GM19239 (cell line): ENCODE measurements around the gene IL2RA.
"Not testable (repeated sequence)": the region's sequence is repeated elsewhere in the genome, so short reads cannot be mapped to it uniquely, and the experiment has no call there.

Experiments
- DNase-seq: peaks from one replicate; pipeline ENCODE4 v3.0.0; 2011; ENCODE audit warnings: low spot score; ENCODE audit not compliant: insufficient read length
- FAIRE-seq: peaks from 2 replicates; lab custom pipeline; 2011; peaks lifted over from hg19 to GRCh38; lab: Jason Lieb, UNC

The IL2RA gene

DNA sequence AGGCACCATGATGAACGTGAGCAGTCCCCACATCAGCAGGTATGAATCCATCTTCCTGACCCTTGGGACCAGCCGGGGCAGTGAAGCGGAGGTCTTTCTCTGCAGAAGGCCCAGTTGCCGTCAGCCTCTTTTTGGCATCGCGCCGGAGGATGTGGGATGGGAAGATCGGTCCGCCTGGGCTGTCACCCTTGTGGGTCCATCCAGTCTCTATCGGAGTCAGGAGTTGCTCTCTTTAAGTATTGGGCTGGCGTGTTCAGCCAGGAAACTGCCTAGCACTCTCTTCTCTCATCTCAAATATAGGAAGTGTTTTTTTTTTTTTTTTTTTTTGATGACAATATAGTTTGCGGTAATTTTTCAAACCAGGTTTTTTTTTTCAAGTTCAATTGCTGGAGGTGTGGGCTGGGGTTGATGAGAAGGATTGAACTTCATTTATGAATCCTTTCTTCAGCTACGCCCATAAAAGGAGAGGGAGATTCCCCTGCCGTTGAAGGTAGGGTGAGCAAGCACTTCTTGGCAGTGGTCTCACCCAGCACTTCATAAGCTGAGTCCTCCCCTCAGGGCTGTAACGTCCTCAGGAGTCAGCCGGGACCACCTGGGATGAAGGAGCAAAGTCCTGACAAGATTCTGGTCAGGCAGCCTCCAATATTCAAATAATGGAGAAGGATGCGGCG lies at the start of gene IL2RA:
IL2RA (minus strand) TSS at position 267 of the 671 bp plus-strand sequence; CDS start at position 51, 216 bp downstream.
- DNase-seq (no peak), FAIRE-seq (peak; percentile 57)

DNA sequence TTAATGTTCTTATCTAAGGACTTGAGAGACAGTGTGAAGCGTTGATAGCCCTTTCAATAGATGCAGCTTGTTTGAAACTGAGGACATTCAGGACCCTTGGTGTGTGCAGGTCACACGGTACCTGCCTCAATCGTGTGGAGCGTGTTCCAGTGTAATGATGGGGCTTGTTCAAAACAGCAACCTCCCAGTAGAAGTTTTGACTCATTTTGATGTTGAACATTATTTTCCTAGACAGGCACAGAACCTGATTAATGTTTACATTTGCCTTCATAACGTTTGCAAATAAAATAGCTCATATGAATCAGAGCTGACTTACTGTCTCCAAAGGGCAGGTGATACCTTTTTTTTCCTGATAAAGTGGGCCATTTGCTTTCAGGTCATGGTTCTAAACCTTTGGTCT lies 48.0 kb upstream of the IL2RA start:
- no peak for DNase-seq
- peak; percentile 44 for FAIRE-seq

DNA sequence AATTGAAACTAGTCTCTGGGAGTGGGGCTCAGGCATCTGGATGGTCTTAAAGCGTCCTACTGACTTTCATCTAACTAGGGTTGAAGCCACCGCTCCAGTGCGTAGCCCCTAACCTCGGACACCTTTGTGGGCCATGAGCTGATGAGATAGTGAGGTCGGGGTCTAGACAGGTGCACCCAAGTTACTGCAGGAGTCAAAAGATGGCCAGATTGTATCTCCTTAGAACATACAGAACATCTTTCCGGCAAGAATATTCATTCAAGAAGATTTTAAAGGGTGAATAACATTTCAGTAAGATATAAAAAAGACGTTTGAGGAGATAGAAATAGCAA lies 47.2 kb upstream of the IL2RA start:
- FAIRE-seq, result no peak
- DNase-seq, result no peak

DNA sequence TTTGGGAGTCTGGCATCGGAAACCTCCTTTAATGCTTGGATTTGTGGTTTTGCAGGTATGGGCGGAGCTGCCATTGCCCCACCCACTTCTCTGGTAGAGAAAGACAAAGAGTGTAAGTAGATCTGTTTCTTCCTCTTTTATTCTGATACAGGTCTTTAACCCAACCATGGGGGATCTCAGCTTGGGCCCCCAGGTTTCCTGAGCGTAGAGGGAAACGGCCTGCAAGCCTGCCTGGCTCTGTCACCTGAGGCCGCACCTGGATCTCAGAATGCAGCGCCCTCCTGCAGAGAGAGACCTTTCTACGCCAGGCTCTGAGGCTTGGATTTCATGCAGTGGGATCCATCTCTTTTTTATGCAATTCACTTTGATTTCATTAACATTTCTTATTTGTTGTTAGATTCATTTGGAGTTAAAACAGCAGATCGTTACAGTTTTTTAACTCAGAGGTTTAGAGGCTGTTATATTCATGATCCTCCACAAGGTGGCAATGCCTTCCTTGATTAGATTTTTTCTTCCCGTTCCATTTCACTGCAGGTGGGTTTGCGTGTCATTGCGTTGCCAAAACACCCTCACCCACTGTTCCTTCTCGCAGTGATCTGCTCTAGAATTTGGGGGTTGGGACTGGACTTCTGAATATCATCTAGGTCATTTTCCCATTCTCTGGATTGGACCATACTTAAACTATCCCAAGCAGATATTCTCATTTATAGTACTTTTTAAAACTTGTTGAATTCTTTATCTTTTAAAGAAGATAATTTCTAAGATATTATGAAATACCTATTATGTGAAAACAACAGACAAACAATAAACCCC lies 46.7 kb upstream of the IL2RA start:
- FAIRE-seq (peak; percentile 83), DNase-seq (no peak)

DNA sequence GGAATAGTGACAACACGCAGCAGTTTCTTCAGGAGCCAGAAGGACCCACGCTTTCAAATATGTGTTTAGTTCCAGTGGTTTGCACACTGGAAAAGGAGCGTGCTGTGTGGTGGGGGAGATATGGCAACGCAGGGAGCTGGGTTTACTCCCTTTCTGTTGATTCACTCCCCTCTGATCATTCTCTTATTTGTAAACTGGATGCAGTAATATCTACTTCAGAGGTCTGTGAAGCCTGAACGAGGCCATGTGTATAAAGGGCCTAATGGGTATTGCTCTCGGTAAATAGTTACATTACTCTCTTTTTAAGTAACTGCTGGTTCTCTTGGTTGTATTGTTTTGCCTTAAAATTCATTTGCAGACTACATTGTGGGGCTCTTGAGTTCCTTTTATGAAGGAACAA lies 45.9 kb upstream of the IL2RA start:
- FAIRE-seq, result no peak
- no peak for DNase-seq

DNA sequence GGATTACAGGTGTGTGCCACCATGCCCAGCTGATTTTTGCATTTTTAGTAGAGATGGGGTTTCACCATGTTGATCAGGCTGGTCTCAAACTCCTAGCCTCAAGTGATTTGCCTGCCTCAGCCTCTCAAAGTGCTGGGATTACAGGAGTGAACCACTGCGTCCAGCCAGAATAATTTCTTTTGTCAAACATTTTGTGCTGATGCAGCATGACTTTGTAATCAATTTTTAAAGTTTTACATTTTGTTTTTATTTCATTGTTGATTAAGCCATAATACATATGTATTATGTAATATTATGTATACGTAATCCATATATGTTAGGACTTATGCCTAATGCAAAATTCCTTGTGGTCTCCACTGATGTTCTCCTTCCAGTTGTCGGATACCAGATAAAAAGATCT lies 45.4 kb upstream of the IL2RA start:
- FAIRE-seq, DNase-seq: not testable (repeated sequence)

DNA sequence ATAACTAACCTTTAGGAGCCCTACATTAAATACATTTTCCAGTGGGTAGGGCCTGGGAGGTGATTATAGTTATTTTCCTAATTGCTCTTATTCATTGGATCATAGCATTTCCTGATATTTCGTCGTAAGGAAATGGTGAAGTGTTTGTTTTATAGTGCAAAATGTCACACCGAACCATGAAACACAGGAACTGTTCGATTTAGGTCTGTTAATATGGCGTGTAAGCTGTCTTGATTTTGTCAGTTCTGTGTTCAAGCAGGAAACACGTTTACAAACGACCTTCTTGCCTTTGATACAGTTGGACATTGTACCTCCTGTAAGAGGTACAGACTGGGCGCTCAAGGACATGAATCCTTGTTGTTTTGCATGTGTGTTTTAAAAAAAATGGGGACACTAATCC lies 41.4 kb upstream of the IL2RA start:
- FAIRE-seq, result no peak

DNA sequence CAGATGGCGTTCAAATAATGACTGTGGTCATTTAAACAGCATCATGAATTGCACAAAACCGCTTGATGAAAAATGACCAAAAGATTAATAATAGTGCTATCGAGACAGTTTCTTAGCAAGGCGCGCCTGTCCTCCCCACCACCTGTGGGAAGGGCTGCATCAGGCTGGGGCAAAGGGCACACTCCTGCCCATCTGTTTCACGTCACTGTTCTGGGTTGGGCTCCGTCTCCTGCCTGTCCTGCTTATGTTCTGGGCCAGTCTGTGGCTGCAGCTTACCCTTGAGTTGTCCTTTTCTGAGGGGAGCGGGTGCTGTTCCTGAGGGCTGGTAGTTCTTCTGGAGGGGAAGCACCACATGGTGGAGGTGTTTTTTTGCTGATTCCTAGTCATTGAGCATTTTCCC lies 40.0 kb upstream of the IL2RA start:
- FAIRE-seq (no peak), DNase-seq (no peak)

More for the DNA sequence above, 41.4 kb upstream of the IL2RA start:
- no peak for DNase-seq

DNA sequence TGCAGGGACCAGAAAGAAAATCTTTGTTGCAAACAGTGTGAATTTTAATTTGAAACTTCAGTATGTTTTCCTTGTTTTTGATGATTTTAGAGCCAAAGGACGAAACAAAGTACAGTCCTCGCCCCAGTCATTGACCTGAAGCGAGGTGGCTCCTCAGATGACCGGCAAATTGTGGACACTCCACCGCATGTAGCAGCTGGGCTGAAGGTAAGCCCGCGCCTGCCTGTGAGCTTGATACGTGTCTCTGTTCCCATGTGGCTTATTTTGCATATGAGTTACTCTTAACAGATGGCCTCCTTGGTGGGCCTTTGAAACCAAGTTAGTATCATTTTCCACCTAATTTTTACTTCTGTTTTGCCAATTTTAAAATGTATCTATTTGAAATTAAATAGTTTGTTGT lies 39.0 kb upstream of the IL2RA start:
- FAIRE-seq, result peak; percentile 82
- no peak for DNase-seq

DNA sequence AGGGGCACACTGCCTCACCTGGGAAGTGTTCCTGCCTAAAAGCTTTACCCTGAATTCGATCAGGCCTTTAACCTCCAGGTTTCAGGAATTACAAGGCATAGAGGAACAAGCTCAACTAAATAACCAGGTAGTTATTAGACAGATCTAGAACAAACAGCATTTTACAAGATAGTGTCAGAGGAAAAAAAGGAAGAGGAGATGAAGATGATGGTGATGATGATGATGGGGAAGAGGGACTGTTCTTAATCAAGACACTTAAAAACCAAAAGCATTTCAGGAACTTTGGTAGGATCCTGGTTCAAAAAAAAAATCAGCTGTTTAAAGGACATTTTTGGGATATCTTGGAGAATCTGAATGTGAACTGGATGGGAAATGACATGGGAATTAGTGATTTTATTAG lies 38.2 kb upstream of the IL2RA start:
- DNase-seq, result no peak
- no peak for FAIRE-seq

DNA sequence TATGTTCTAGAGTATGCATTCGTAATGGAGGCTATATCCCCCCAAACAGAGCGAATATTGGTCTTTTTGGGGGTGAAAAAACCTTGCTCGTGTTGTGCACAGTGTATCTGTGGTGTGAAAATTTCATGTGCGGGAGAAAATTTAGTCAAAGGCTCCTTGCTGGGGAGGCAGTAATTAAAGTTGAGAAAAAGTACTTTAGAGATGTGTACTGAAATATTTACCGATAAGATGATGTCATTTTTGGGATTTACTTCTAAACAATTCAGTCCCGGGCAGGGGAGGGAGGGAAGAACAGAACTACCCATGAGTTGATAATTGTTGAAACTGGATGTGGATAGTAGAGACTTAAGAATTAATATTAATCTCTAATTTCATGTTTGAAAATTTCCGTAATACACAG lies 36.0 kb upstream of the IL2RA start:
- DNase-seq, result no peak
- no peak for FAIRE-seq

DNA sequence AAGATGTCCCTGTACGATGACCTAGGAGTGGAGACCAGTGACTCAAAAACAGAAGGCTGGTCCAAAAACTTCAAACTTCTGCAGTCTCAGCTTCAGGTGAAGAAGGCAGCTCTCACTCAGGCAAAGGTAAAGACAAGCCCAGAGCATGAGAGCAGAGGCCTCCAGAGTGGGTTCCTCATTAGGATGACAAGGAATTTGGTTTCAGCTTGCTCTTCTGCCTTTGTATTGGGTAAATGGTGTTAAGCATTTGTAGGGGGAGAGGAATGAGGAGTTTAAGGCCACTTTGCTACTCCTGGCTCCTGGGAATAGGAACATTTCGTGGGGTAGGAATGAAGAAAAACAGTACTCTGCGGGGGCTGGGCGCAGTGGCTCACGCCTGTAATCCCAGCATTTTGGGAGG lies 34.9 kb upstream of the IL2RA start:
- FAIRE-seq (no peak), DNase-seq (no peak)

DNA sequence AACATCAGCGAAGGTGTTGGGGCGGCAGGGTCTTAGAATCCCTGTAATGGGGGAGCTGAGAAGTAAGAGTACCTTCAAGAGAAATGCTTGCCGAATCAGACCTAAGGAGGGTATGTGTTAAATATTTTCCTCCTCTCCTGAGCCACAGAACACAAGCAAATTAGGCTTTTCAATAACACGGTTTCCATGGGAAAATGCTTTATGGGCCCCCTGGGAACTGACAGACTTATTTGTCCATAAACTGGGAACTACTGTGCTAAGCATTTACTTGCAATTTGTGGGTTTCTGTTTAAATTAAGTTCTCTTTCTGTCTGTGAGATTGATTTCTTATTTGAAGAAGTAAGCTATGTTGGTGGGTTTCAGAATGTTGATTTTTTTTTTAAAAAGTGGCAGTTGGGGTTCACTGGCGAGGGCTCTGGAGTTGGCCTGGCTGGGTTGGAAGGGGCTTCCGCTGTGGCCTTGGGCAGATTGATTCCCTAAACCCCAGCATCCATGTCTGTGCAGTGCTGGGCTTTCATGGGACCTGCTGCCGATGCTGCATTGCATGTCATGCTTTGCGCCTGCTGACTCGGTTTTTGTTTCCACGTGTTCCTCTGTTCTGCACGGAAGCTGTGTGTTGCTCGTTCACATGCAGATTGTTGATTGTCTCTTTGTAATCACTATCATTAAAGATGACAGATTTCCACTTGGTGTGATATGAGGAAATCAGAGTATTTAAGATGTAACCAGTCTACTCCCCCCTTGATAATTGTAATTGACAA lies 33.8 kb upstream of the IL2RA start:
- no peak for FAIRE-seq
- DNase-seq, result no peak

DNA sequence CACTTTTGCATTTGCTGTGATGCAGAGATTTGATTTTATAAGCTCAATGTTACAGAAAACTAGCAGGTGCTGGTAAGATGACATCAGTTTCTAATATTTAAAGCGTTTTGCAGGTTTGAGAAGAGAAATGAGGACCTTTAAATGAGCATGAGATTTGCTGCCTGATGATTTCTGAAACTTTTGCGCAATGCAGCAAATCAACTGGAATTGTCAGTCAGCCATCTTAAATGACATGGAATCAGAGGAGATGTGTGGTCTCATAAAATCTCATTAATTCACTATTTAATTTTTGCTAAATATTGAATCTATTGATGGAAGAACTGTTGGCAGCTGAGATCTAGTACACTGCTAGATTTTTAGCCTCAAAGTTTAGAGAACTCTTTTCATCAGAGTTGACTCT lies 30.6 kb upstream of the IL2RA start:
- DNase-seq (no peak), FAIRE-seq (no peak)

DNA sequence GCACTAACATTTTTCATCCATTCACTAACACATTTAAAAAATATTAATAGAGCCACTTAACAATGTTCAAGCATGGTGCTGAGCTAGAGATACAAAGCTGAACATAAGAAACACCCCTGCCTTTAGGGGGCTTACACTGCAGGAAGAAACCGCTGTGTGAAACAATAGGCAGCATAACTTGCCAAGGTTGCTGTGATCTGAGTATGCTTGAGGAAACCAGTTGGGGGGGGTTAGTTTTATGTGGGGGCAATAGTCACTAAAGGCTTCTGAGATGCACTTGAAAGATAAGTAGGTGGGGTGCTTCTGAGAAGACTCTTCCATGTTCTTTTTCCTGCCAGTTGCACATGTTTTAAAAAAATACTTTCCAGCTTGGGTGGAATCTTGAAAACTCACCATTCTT lies 29.5 kb upstream of the IL2RA start:
- no peak for FAIRE-seq
- no peak for DNase-seq

DNA sequence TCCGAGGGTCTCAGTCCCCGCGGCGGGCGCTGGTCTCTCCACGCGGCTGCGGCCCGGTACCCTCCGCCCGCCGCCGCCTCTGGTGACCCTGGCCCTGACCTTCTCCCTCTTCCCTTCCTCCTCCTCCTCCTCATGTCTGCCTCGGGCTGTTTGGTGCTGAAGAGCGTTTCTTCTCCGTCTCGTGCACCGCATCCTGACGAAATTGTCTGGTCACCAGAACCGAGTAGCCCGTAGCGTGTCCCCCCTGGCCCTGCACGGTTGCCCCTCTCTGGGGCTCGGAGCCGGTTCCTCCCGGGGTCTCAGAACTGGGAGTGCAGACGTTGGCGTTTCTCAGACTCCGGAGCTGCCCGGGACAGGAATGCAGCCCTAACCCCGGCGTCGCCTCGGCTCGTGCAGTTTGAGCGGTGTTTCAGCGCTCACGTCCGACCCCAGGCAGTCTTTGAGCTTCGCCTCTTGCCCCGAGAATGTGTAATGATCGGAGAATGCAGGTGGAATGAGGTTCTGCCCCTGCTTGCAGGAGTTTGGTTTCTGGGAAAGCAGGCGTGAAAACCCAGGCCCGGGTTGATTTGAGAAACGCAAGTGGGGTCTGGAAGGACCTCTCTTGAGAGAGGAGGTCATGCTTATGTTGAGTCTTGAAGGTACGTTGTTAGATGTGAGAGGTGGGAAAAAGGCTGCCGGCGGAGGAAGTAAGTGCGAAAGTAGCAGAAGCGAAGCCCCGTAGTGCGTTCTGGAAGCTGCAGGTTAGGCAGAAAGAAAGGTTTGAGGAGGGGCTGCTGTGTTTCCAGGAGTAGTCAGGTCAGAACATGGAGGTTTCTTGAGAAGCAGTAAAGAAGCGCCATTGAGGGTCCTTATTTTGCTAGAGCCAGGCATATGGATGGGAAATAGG lies 27.4 kb upstream of the IL2RA start:
- no peak for DNase-seq
- peak; percentile 75 for FAIRE-seq

DNA sequence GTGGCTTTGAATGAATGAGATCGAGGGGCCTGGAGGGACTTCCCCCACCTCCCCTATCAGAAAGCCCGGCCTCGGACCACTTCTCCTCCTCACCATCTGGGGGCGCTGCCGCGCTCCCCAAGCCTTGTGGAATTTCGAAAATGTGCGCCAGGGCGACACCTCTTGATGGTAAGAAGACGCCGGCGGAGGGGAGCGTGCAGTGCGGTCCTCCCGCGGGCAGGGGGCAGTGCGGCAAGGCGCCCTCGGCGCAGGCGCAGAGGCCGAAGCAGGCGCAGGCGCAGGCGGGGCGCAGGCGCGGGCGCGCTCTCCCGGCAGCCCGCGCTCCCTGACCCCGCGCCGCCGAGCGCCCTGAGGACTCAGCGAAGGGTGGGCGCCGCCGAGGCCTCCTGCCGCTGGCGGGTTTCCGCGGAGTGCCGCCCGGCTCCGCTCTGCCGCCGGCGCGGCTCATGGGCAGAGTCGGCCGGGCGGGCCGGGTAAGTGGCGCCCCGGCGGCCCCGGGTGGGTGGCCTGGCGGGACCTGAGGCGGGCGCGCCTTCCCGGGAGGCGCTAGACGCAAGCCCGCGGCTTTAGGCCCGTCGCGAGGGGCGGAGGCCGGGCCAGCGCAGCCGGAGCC lies 26.7 kb upstream of the IL2RA start, which contains the start of gene RBM17:
RBM17 (plus strand) TSS at position 314 of the 613 bp plus-strand sequence. CDS start 8,032 bp downstream, outside the sequence.
- FAIRE-seq, result peak; percentile 89
- DNase-seq, result peak; percentile 85

DNA sequence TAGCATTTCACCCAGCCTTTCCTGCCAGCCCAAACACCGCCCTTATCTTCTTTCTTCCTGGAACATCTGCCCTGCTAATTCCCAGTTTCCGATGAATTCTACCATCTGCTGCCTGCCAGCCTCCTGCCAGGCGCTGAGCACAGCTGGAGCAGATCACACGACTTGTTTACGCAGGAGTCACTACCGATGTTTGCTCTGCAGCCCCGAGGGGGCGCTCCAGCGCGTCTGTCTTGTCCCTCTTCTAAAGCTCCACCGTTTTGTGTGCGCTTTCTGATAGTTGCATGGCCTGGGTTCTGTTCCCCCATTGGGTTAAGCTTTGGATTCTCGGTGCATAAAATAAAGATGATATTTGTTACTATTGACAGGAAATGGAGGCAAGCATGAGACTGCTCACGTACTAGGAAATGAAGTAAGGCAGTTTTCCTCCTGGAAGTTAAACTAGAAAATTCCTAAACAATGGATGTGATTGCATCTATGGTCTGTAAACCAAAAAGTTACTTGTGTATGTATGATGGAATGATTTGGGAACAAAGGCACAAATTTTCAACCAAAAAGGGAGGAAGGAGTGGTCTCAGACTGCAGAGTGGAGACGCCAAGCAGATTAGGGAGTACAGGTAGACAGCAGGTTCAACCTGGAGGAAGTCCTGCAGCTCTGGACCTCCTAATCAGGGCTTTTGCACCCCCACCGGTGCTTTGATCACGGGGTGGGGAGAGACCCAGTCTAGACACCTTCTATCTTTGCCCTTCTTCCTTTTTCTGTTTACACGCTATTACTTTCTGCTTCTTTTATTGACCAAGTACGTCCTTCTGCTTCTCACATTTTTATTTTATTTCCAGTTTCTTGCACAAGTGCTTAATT lies 24.4 kb upstream of the IL2RA start:
- peak; percentile 95 for FAIRE-seq
- peak; percentile 59 for DNase-seq
